CD4-positive, alpha-beta memory T cell (primary cell): ENCODE data around the gene LRIG1. TPM values are rescaled to one million over a fixed set of nuclear protein-coding genes. Genes with fewer than 3 reads are reported as not detected.

Experiments used
- CTCF ChIA-PET: fragments of 350-600 bp; sonication (Branson Sonifier 250); formaldehyde crosslinking; loops from one replicate; lab custom pipeline; 2021; ENCODE audit warnings: inconsistent platforms; ENCODE audit not compliant: partially characterized antibody; lab: Charles Lee
- POLR2A ChIA-PET: fragments of 350-600 bp; sonication (Branson Sonifier 250); formaldehyde crosslinking; loops from one replicate; lab custom pipeline; 2021; ENCODE audit not compliant: partially characterized antibody; lab: Charles Lee
- DNase-seq, 5 donors: peaks; one replicate each; pipeline versions ENCODE4 v3.0.0 to v3.0.0-alpha.2; 2020 to 2022; ENCODE audit warnings: mixed read lengths in 1 of 5
- H3K27ac ChIP-seq: one replicate; pipeline ENCODE4 v1.7.0; 2013; ENCODE audit warnings: low read depth, low read length
- H3K27me3 ChIP-seq: 2 replicates; pipeline ENCODE4 v1.7.0; 2013; ENCODE audit warnings: mild to moderate bottlenecking, low read length, moderate library complexity; ENCODE audit not compliant: insufficient read depth
- H3K36me3 ChIP-seq: 2 replicates; pipeline ENCODE4 v1.7.0; 2013; ENCODE audit warnings: mild to moderate bottlenecking, low read length, moderate library complexity; ENCODE audit not compliant: insufficient read depth
- H3K4me1 ChIP-seq: 2 replicates; pipeline ENCODE4 v1.7.0; 2013; ENCODE audit warnings: mild to moderate bottlenecking, low read length, moderate library complexity; ENCODE audit not compliant: insufficient read depth
- H3K4me3 ChIP-seq, 2 donors: one replicate each; pipeline ENCODE4 v1.7.0; 2013; ENCODE audit warnings: low read length in 2 of 2, mild to moderate bottlenecking in 1 of 2
- H3K9me3 ChIP-seq, 2 donors: one replicate each; pipeline ENCODE4 v1.7.0; 2013; ENCODE audit warnings: low read length in 2 of 2, control low read depth in 1 of 2; ENCODE audit not compliant: control insufficient read depth in 1 of 2
- H3K27ac Mint-ChIP-seq, 7 donors: one replicate each; pipeline ENCODE4 v1.8.0; 2020 to 2021; ENCODE audit warnings: mixed read lengths in 7 of 7, mild to moderate bottlenecking in 6 of 7, inconsistent platforms in 3 of 7, moderate library complexity in 3 of 7
- H3K27me3 Mint-ChIP-seq, 2 donors: one replicate each; pipeline ENCODE4 v1.8.0; 2020 to 2021; ENCODE audit warnings: mixed read lengths in 2 of 2
- H3K36me3 Mint-ChIP-seq, 2 donors: one replicate each; pipeline ENCODE4 v1.8.0; 2020 to 2021; ENCODE audit warnings: mixed read lengths in 2 of 2, inconsistent platforms in 1 of 2, mild to moderate bottlenecking in 1 of 2
- H3K4me1 Mint-ChIP-seq, 4 donors: one replicate each; pipeline ENCODE4 v1.8.0; 2020 to 2021; ENCODE audit warnings: mixed read lengths in 4 of 4, mild to moderate bottlenecking in 1 of 4
- H3K4me3 Mint-ChIP-seq, 8 donors: one replicate each; pipeline ENCODE4 v1.8.0; 2020 to 2021; ENCODE audit warnings: mixed read lengths in 8 of 8, mild to moderate bottlenecking in 7 of 8, moderate library complexity in 6 of 8, inconsistent platforms in 3 of 8
- H3K9me3 Mint-ChIP-seq, 8 donors: one replicate each; pipeline ENCODE4 v1.8.0; 2020 to 2021; ENCODE audit warnings: mixed read lengths in 8 of 8, mild to moderate bottlenecking in 5 of 8, inconsistent platforms in 3 of 8, moderate library complexity in 1 of 8
- intact Hi-C: fragments of 100-400 bp; cut with micrococcal nuclease; formaldehyde crosslinking; loops from one replicate; pipeline ENCODE4 v1.15.1; 2023
- polyA plus RNA-seq, 2 donors: library from polyadenylated mRNA; unstranded; fragments of 300-500 nt; fragmentation: Illumina TruSeq; gene quantifications; one replicate each; pipeline ENCODE4 v1.2.3, GENCODE V29; 2021
- total RNA-seq, 2 experiments: library from RNA; stranded (reverse); gene quantifications; one replicate each; pipeline ENCODE4 v1.2.3, GENCODE V29; 2021

LRIG1 gene
- total and polyA plus RNA-seq, 4 experiments from 2014 or later: 28.6 to 71.7 (median 62.4) TPM

DNA sequence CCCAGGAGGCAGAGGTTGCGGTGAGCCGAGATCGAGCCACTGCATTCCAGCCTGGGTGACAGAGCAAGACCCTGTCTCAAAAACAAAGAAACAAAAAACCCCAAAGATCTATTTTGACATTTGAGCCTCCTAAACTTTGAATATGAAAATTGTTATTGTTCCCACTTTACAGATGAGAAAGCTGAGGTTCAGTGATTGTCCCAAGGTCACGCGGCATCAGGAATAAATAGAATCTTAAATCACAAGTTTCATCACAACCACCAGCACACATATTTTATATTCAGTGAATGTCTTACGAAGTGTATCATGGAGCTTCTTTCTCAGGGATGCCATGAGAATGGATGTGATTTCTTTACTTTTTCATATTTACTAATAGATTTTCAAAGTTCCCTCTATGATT is 5.3 kb upstream of the LRIG1 start:
- Mint-ChIP-seq H3K27me3 (no peaks in the 10 kb centered on the region), H3K9me3 (no peaks in the 10 kb centered on the region), H3K4me3 (no peak overlapping the region), H3K36me3 (peaks cover 0 to under 1% of the 10 kb centered on the region in 2 donors), H3K4me1 (peaks cover 22 to 28% (median 25%) of the 10 kb centered on the region in 4 donors), H3K27ac (no peak overlapping the region)
- no peaks in the 10 kb centered on the region for H3K27me3 ChIP-seq
- H3K4me3 ChIP-seq: no peak overlapping the region
- ChIA-PET POLR2A (no interaction called here), CTCF (interaction anchor here (1.3 to 1.9 kb wide), 3 partner anchors 32 to 102 kb away, joined by 3 to 8 read pairs (median 3); no protein-coding TSS in a partner anchor)
- H3K9me3 ChIP-seq: no peaks in the 10 kb centered on the region
- no peaks in the 10 kb centered on the region for H3K36me3 ChIP-seq
- H3K4me1 ChIP-seq: peaks cover 26% of the 10 kb centered on the region
- DNase-seq: no peak
- intact Hi-C loops: loop anchor here (10.0 kb wide), 2 partner anchors 309 to 1149 kb away; partner anchors contain the start of gene SUCLG2
- no peak overlapping the region for H3K27ac ChIP-seq

DNA sequence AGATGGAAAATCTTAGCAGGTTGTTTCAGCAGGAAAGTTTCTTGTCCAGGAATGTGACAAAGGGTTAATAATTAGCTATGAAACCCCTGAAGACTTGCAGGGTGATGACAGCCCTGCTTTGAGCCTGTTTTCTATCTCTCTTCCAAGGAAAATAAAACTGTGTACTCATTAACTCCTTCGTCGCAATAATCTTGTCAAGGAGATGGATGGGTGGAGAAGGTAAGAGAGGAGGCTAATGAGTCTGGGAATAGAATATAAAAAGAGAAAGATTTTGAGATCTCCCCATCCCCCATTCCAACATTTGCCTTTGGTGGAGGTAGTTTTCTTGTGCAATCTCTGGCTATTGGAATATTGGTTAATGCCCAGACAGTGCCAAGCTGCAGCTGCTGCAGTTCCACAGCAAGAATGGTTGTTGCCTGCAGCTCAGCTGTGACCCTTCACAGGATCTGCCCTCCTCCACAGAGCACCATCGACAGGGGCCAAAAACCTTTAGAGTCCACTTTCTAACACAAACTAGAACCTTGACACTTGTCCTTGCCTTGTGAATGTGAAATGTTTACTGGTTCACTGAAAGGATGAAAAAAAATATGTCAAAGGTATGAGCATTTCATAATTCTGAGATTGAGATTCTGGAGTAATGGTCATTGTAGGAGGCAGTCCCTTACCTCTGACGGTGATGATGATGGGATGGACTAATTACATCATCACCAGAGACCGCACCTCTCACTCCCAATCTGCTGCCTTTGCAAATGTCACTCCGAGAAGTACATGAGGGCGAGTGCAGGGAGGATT is 4.2 kb upstream of the LRIG1 start:
- H3K4me3 ChIP-seq: no peak overlapping the region
- Mint-ChIP-seq H3K9me3 (no peaks in the 10 kb centered on the region), H3K36me3 (peaks cover 0 to 4% of the 10 kb centered on the region in 2 donors), H3K27me3 (no peaks in the 10 kb centered on the region), H3K4me3 (no peak overlapping the region), H3K4me1 (peaks cover 22 to 31% (median 26%) of the 10 kb centered on the region in 4 donors), H3K27ac (no peak overlapping the region)
- no peaks in the 10 kb centered on the region for H3K36me3 ChIP-seq
- H3K27me3 ChIP-seq: no peaks in the 10 kb centered on the region
- no peak for DNase-seq
- H3K9me3 ChIP-seq: no peaks in the 10 kb centered on the region
- peaks cover 26% of the 10 kb centered on the region for H3K4me1 ChIP-seq
- CTCF ChIA-PET: no interaction called here
- intact Hi-C loops: loop anchor here (5.0 to 10.0 kb wide), 3 partner anchors 113 to 1150 kb away; partner anchors contain the start of gene SUCLG2
- POLR2A ChIA-PET: no interaction called here
- H3K27ac ChIP-seq: no peak overlapping the region

GRCh38 chr3:66502981-66503380 is 2.2 kb upstream of the LRIG1 start:
- ChIA-PET POLR2A (interaction anchor here (1.0 kb wide), 1 partner anchor 11 kb away, joined by 4 read pairs; no protein-coding TSS in a partner anchor), CTCF (no interaction called here)
- intact Hi-C loops: loop anchor here (5.0 to 10.0 kb wide), 3 partner anchors 111 to 1152 kb away; partner anchors contain the start of gene SUCLG2
- Mint-ChIP-seq H3K4me1 (peaks cover 35 to 52% (median 44%) of the 10 kb centered on the region in 4 donors), H3K36me3 (peaks cover 0 to 15% of the 10 kb centered on the region in 2 donors), H3K27ac (peak overlapping the region in 2 of 7 donors; percentile 2 to 34), H3K9me3 (no peaks in the 10 kb centered on the region), H3K4me3 (peak overlapping the region in 5 of 8 donors; percentile 3 to 44 (median 12)), H3K27me3 (no peaks in the 10 kb centered on the region)
- peak in 1 of 5 donors; percentile 24 for DNase-seq
- H3K36me3 ChIP-seq: no peaks in the 10 kb centered on the region
- H3K27me3 ChIP-seq: no peaks in the 10 kb centered on the region
- H3K4me1 ChIP-seq: peaks cover 40% of the 10 kb centered on the region
- no peak overlapping the region for H3K27ac ChIP-seq
- no peaks in the 10 kb centered on the region for H3K9me3 ChIP-seq
- H3K4me3 ChIP-seq: no peak overlapping the region

- Mint-ChIP-seq H3K4me3 (peak overlapping the region in 7 of 8 donors; percentile 12 to 93 (median 87)), H3K27ac (peak overlapping the region in 2 of 7 donors; percentile 34 to 82), H3K9me3 (no peaks in the 10 kb centered on the region), H3K4me1 (peaks cover 40 to 58% (median 47%) of the 10 kb centered on the region in 4 donors), H3K36me3 (peaks cover 0 to 15% of the 10 kb centered on the region in 2 donors), H3K27me3 (no peaks in the 10 kb centered on the region)
- H3K27ac ChIP-seq: no peak overlapping the region
- no peaks in the 10 kb centered on the region for H3K27me3 ChIP-seq
- POLR2A ChIA-PET: interaction anchor here (0.6 to 1.0 kb wide), 2 partner anchors 10 to 31 kb away, joined by 4 to 5 read pairs; no protein-coding TSS in a partner anchor
- CTCF ChIA-PET: interaction anchor here (0.7 to 1.4 kb wide), 5 partner anchors 11 to 229 kb away, joined by 3 to 8 read pairs (median 3); no protein-coding TSS in a partner anchor
- DNase-seq: no peak
- H3K4me3 ChIP-seq: no peak overlapping the region
- intact Hi-C loops: loop anchor here (5.0 to 10.0 kb wide), 3 partner anchors 110 to 1152 kb away; partner anchors contain the start of gene SUCLG2
- H3K4me1 ChIP-seq: peaks cover 46% of the 10 kb centered on the region
- no peaks in the 10 kb centered on the region for H3K36me3 ChIP-seq
- H3K9me3 ChIP-seq: no peaks in the 10 kb centered on the region
Observed at GRCh38 chr3:66502245-66502874, 1.5 kb upstream of the LRIG1 start.

DNA sequence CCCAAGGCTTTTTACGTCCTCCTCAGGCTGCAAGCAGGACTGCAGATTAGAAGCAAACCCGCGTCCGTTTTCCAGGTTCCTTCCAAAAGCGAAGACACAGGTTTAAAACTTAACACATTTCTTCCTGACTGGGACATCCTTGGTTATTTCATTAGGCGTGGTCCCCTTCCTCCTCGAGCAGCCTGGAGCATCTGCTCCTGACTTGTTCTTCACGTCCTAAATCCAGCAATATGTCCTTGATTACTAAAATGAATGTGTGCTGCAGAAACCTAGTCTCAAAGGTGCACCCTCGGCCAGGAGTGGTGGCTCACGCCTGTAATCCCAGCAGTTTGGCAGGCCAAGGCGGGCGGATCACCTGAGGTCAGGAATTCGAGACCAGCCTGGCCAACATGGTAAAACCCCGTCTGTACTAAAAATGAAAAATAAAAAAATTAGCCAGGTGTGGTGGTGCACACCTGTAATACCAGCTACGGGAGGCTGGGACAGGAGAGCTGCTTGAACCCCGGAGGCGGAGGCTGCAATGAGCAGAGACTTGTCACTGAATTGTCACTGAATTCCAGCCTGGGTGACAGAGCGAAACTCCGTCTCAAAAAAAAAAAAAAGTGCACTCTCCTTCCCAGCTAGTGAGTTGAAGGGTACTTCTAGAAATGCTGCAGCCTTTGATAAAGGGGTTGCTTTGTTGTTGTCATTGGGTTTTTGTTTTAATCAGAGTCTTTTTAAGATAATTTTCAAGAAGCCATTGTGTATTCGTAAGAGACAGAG is 842 bp upstream of the LRIG1 start:
- Histone ChIP-seq H3K4me3 (peak overlapping the region in 1 of 2 donors; percentile 72), H3K36me3 (no peaks in the 10 kb centered on the region), H3K9me3 (no peaks in the 10 kb centered on the region), H3K27ac (no peak overlapping the region), H3K4me1 (peaks cover 53% of the 10 kb centered on the region), H3K27me3 (no peaks in the 10 kb centered on the region)
- peak overlapping the region; percentile 87 to 93 (median 88) for H3K4me3 Mint-ChIP-seq
- no peaks in the 10 kb centered on the region for H3K9me3 Mint-ChIP-seq
- ChIA-PET CTCF (interaction anchor here (0.7 to 1.4 kb wide), 5 partner anchors 10 to 230 kb away, joined by 3 to 8 read pairs (median 3); no protein-coding TSS in a partner anchor), POLR2A (interaction anchor here (0.6 to 6.3 kb wide), 5 partner anchors 9 to 81 kb away, joined by 4 to 61 read pairs (median 5); no protein-coding TSS in a partner anchor)
- peaks cover 44 to 65% (median 52%) of the 10 kb centered on the region in 4 donors for H3K4me1 Mint-ChIP-seq
- no peaks in the 10 kb centered on the region for H3K27me3 Mint-ChIP-seq
- peaks cover 0 to 15% of the 10 kb centered on the region in 2 donors for H3K36me3 Mint-ChIP-seq
- DNase-seq: no peak
- H3K27ac Mint-ChIP-seq: peak overlapping the region; percentile 26 to 89 (median 82)
- intact Hi-C loops: loop anchor here (1.0 to 10.0 kb wide), 9 partner anchors 29 to 1153 kb away; partner anchors contain the start of genes KBTBD8 and SUCLG2

DNA sequence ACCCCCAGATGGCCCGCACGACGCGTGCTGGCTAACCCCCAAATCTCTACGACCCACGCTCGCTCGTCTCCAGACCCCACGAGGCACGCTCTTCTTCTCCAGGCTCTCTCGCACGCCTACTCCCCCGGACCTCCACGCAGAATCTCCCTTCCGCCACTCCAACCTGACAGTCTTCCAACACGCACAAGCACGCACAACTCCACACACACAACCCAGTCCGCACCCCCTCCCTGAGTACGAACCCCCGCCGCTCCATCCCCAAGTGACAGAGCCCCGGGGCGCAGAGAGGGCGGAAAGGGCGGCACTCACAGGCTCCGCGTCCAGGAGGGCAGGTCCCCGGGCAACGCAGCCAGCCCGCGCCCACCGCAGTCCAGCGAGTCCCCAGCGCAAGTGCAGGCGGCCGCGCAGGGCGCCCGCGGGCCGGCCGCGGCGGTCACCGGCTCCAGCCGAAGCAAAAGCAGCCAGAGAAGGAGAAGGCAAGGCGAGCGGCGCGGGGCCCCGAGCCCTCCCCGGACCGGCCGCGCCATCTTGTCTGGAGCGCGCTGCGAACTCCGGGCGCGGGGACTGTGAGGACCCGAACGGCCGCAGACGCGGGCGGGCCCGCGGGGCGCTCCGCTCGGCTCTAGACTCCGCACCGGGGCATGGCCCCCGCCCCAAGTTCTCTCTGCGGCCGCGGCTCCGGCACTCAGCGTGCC is 794 bp downstream of the LRIG1 start:
- Histone ChIP-seq H3K27ac (peak overlapping the region; percentile 61), H3K27me3 (no peaks in the 10 kb centered on the region), H3K9me3 (no peaks in the 10 kb centered on the region), H3K4me3 (peak overlapping the region; percentile 9 to 72), H3K36me3 (no peaks in the 10 kb centered on the region), H3K4me1 (peaks cover 69% of the 10 kb centered on the region)
- ChIA-PET POLR2A (interaction anchor here (0.5 to 6.3 kb wide), 14 partner anchors 8 to 244 kb away, joined by 3 to 61 read pairs (median 4); no protein-coding TSS in a partner anchor), CTCF (interaction anchor here (1.0 to 1.3 kb wide), 3 partner anchors 9 to 202 kb away, joined by 3 to 5 read pairs (median 4); no protein-coding TSS in a partner anchor)
- no peaks in the 10 kb centered on the region for H3K9me3 Mint-ChIP-seq
- peaks cover 0 to 15% of the 10 kb centered on the region in 2 donors for H3K36me3 Mint-ChIP-seq
- H3K4me1 Mint-ChIP-seq: peaks cover 57 to 81% (median 67%) of the 10 kb centered on the region in 4 donors
- intact Hi-C loops: loop anchor here (2.0 to 10.0 kb wide), 8 partner anchors 38 to 1155 kb away; partner anchors contain the start of genes KBTBD8 and SUCLG2
- peak overlapping the region; percentile 53 to 96 (median 89) for H3K27ac Mint-ChIP-seq
- DNase-seq: peak in 4 of 5 donors; percentile 36 to 45 (median 38)
- peak overlapping the region; percentile 93 to 99 (median 98) for H3K4me3 Mint-ChIP-seq
- no peaks in the 10 kb centered on the region for H3K27me3 Mint-ChIP-seq
